Activated T-cell treated with anti-CD3 and anti-CD28 coated beads, Interleukin-2, amount 50 U/mL, for 72 hours (primary cell): ENCODE data around the gene MEIS2. TPM values are rescaled to one million over a fixed set of nuclear protein-coding genes. Genes with fewer than 3 reads are reported as not detected.

Experiments used
- ATAC-seq, 2 donors: fragments of 150-1000 bp; cut with Tn5 transposase; replicated peaks in 1 of 2; 2 replicates each; pipeline ENCODE4 v1.10.0; 2021; ENCODE audit warnings: moderate library complexity in 2 of 2, mild to moderate bottlenecking in 1 of 2
- DNase-seq, 2 donors: peaks; one replicate each; pipeline ENCODE4 v3.0.0; 2021 to 2022; ENCODE audit warnings: mixed read lengths in 1 of 2
- H3K27ac Mint-ChIP-seq: one replicate; pipeline ENCODE4 v1.8.0; 2022; ENCODE audit warnings: mild to moderate bottlenecking, moderate library complexity, mixed read lengths
- H3K27me3 Mint-ChIP-seq: one replicate; pipeline ENCODE4 v1.8.0; 2022; ENCODE audit warnings: low read depth, mixed read lengths
- H3K36me3 Mint-ChIP-seq, 2 donors: one replicate each; pipeline ENCODE4 v1.8.0; 2022; ENCODE audit warnings: mixed read lengths in 2 of 2, mild to moderate bottlenecking in 1 of 2; ENCODE audit not compliant: insufficient read depth in 2 of 2
- H3K4me1 Mint-ChIP-seq: one replicate; pipeline ENCODE4 v1.8.0; 2022; ENCODE audit warnings: low read depth, mixed read lengths
- H3K4me3 Mint-ChIP-seq, 2 donors: one replicate each; pipeline ENCODE4 v1.8.0; 2022; ENCODE audit warnings: mild to moderate bottlenecking in 2 of 2, mixed read lengths in 2 of 2, moderate library complexity in 2 of 2
- H3K9me3 Mint-ChIP-seq, 2 donors: one replicate each; pipeline ENCODE4 v1.8.0; 2022; ENCODE audit warnings: mixed read lengths in 2 of 2
- total RNA-seq, 2 donors: library from RNA; stranded (reverse); gene quantifications; one replicate each; pipeline ENCODE4 v1.2.3, GENCODE V29; 2022

The MEIS2 gene
- total RNA-seq, 2 donors from 2014 or later = 0.19 TPM; not detected in 1

DNA sequence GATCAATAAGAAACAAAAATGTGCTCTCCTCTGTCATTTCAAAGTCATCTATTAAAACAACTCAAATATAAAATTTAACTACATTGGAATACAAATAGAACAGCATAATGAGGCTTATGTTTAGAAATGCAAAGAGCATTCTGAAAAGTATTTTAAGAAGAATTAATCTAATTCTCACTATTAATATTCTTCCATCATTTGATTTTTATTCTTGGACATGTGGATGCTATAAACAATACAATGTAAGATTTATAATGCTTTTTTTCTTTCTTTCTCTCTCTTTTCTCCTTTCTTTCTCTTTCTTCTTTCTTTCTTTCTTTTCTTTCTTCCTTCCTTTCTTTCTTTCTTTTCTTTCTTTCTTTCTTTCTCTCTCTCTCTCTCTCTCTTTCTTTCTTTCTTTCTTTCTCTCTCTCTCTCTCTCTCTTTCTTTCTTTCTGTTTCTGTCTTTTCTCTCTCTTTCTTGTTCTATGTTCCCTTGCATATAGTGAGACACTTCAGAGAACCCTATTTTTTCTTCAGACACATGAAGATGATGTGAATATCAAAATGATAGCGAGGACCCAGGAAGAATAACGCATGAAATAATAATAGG lies 32.6 kb upstream of the MEIS2 start:
- Mint-ChIP-seq H3K4me1 (no peaks in the 10 kb centered on the region), H3K27me3 (peaks cover 17% of the 10 kb centered on the region), H3K9me3 (no peaks in the 10 kb centered on the region), H3K27ac (no peak overlapping the region), H3K36me3 (no peaks in the 10 kb centered on the region), H3K4me3 (no peak overlapping the region)
- DNase-seq (no peak), ATAC-seq (no peak)

GRCh38 chr15:37131621-37132020 lies 31.3 kb upstream of the MEIS2 start:
- Mint-ChIP-seq H3K4me1 (no peaks in the 10 kb centered on the region), H3K27ac (no peak overlapping the region), H3K9me3 (no peaks in the 10 kb centered on the region), H3K36me3 (no peaks in the 10 kb centered on the region), H3K4me3 (no peak overlapping the region), H3K27me3 (peaks cover 17% of the 10 kb centered on the region)
- DNase-seq (no peak), ATAC-seq (no peak)

DNA sequence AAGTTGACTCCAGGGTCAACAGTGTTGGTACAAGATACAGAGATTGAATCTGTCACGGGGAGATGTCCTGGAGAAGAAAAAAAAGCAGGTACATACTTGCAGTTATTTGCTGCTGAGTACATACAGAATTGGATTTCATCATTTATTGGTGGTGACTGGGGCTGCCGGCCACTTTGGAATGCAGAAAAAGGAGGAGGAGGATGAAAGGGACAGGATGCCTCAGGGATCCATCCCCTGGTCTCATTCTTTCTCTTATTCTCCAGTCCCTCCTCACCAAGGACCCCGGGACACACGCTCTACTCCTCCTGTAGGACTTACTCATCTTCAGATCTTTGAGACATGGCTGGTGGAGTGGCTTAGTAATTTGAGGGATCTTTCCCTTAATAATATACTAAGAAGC lies 30.0 kb upstream of the MEIS2 start:
- Mint-ChIP-seq H3K27me3 (peaks cover 17% of the 10 kb centered on the region), H3K9me3 (no peaks in the 10 kb centered on the region), H3K36me3 (no peaks in the 10 kb centered on the region), H3K4me3 (no peak overlapping the region), H3K27ac (no peak overlapping the region), H3K4me1 (no peaks in the 10 kb centered on the region)
- ATAC-seq = no peak
- DNase-seq = no peak

- no peak for DNase-seq
- Mint-ChIP-seq H3K27ac (no peak overlapping the region), H3K27me3 (no peaks in the 10 kb centered on the region), H3K4me3 (no peak overlapping the region), H3K36me3 (no peaks in the 10 kb centered on the region), H3K4me1 (no peaks in the 10 kb centered on the region), H3K9me3 (no peaks in the 10 kb centered on the region)
- ATAC-seq = no peak
Measured at GRCh38 chr15:37125143-37125542, 24.8 kb upstream of the MEIS2 start.

DNA sequence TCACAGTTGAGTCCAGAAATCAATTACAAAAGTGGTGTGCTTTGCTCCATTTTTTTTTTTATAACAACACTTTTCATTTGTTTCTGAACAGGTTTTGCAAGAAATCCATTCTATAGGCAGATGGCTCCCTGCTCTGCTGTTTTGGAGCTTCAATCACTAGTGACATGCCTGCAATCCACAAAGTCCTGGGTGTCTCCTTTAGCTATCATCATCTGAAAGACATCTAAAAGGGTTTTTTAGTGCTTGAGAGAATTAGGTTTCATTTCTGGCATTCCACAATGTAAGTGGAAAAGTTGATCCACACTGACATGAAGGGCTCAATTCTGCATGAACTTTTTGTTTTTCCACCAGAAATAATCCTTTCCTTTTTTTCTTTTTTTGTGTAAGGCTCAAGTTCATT lies 24.0 kb upstream of the MEIS2 start:
- H3K36me3 Mint-ChIP-seq = no peaks in the 10 kb centered on the region
- no peaks in the 10 kb centered on the region for H3K9me3 Mint-ChIP-seq
- no peak overlapping the region for H3K4me3 Mint-ChIP-seq
- no peaks in the 10 kb centered on the region for H3K27me3 Mint-ChIP-seq
- DNase-seq (no peak), ATAC-seq (no peak)
- H3K27ac Mint-ChIP-seq = no peak overlapping the region
- H3K4me1 Mint-ChIP-seq = no peaks in the 10 kb centered on the region

GRCh38 chr15:37122703-37123102 lies 22.4 kb upstream of the MEIS2 start:
- ATAC-seq (no peak), DNase-seq (no peak)
- no peak overlapping the region for H3K27ac Mint-ChIP-seq
- no peaks in the 10 kb centered on the region for H3K36me3 Mint-ChIP-seq
- H3K4me3 Mint-ChIP-seq = no peak overlapping the region
- H3K27me3 Mint-ChIP-seq = no peaks in the 10 kb centered on the region
- H3K9me3 Mint-ChIP-seq = no peaks in the 10 kb centered on the region
- no peaks in the 10 kb centered on the region for H3K4me1 Mint-ChIP-seq

GRCh38 chr15:37121492-37121891 lies 21.1 kb upstream of the MEIS2 start:
- DNase-seq = no peak
- H3K9me3 Mint-ChIP-seq = no peaks in the 10 kb centered on the region

DNA sequence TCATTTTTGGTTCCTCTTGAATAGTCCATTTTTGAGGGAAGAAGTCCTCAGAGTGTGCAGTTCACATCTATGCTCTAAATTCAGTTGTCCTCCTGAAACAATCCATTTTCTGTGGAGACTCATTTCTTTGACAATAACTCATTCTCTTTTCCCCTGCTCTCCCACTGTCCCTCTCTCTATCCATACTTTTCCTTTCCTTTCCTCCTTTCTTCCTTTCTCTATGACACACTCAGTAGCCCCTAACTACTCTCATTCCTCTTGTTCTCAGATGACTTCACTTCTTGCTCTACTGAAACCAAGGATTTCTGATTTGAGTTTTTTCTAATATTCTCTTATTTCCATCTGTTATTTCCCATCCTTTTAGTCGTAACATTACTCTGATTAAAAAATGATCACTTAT lies 16.7 kb upstream of the MEIS2 start:
- DNase-seq (no peak), ATAC-seq (no peak)
- Mint-ChIP-seq H3K4me3 (no peak overlapping the region), H3K4me1 (no peaks in the 10 kb centered on the region), H3K27me3 (peaks cover 23% of the 10 kb centered on the region), H3K9me3 (peaks cover 0 to 2% of the 10 kb centered on the region in 2 donors), H3K36me3 (no peaks in the 10 kb centered on the region), H3K27ac (no peak overlapping the region)

More at GRCh38 chr15:37121492-37121891, 21.1 kb upstream of the MEIS2 start:
- H3K27me3 Mint-ChIP-seq = no peaks in the 10 kb centered on the region
- no peaks in the 10 kb centered on the region for H3K36me3 Mint-ChIP-seq
- H3K4me3 Mint-ChIP-seq = no peak overlapping the region
- ATAC-seq = no peak
- no peaks in the 10 kb centered on the region for H3K4me1 Mint-ChIP-seq
- no peak overlapping the region for H3K27ac Mint-ChIP-seq

DNA sequence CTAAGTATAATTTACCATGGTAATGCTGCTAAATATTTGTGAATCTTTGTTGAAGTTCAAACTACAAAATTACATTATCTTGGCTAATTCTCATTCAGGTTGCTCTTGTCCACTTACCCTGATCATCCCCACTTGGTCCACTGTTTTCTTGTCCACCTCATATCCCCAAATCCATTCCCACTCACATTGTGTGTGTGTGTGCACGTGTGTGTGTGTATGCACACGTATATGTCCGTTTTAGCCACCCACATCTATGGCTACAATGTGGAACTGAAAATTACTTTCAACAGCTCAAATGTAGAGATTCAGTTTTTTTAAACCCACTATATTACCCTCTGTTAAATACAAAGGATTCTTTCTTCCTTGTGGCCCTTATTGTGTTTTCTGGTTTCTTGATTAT lies 15.2 kb upstream of the MEIS2 start:
- DNase-seq (no peak), ATAC-seq (no peak)
- peaks cover 10% of the 10 kb centered on the region for H3K4me1 Mint-ChIP-seq
- H3K27ac Mint-ChIP-seq = no peak overlapping the region
- H3K36me3 Mint-ChIP-seq = peaks cover 0 to 6% of the 10 kb centered on the region in 2 donors
- H3K27me3 Mint-ChIP-seq = peaks cover 38% of the 10 kb centered on the region
- H3K9me3 Mint-ChIP-seq = peaks cover 0 to 2% of the 10 kb centered on the region in 2 donors
- no peak overlapping the region for H3K4me3 Mint-ChIP-seq

GRCh38 chr15:37112971-37113670 lies 12.8 kb upstream of the MEIS2 start:
- H3K27ac Mint-ChIP-seq = no peak overlapping the region
- H3K9me3 Mint-ChIP-seq = peaks cover 0 to 2% of the 10 kb centered on the region in 2 donors
- H3K4me1 Mint-ChIP-seq = peaks cover 10% of the 10 kb centered on the region
- ATAC-seq (no peak), DNase-seq (no peak)
- H3K4me3 Mint-ChIP-seq = no peak overlapping the region
- H3K27me3 Mint-ChIP-seq = peaks cover 62% of the 10 kb centered on the region
- H3K36me3 Mint-ChIP-seq = peaks cover 4 to 9% of the 10 kb centered on the region in 2 donors

DNA sequence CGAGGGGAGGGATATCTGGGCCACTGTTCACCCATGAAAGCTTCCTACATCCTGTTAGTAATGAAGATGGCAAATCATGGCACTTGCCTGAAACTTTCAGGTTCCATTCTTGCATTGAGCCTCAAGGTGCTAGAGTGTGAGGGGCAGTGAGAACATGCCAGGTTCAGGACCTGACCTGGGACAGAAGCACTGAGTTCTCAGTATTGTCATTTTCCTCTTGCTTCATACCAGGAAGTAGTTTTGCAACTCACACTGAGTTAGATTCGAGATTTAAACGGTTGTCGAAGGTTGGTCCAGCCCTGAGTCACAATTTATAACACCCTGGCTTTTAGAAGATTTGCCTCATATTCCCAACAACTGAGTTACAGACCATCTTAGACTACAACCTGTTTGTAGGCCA lies 11.8 kb upstream of the MEIS2 start:
- peaks cover 4 to 10% of the 10 kb centered on the region in 2 donors for H3K36me3 Mint-ChIP-seq

GRCh38 chr15:37111427-37111717 lies 11.0 kb upstream of the MEIS2 start:
- H3K36me3 Mint-ChIP-seq = peaks cover 4 to 10% of the 10 kb centered on the region in 2 donors
- H3K9me3 Mint-ChIP-seq = peaks cover 0 to 2% of the 10 kb centered on the region in 2 donors
- no peak overlapping the region for H3K27ac Mint-ChIP-seq
- H3K4me3 Mint-ChIP-seq = peak overlapping the region; percentile 58 to 67
- no peak for ATAC-seq
- peaks cover 10% of the 10 kb centered on the region for H3K4me1 Mint-ChIP-seq
- no peak for DNase-seq
- peaks cover 80% of the 10 kb centered on the region for H3K27me3 Mint-ChIP-seq

More for the DNA sequence above, 11.8 kb upstream of the MEIS2 start:
- Mint-ChIP-seq H3K4me3 (peak overlapping the region in 1 of 2 donors; percentile 58), H3K27ac (no peak overlapping the region), H3K27me3 (peaks cover 72% of the 10 kb centered on the region), H3K4me1 (peaks cover 10% of the 10 kb centered on the region), H3K9me3 (peaks cover 0 to 2% of the 10 kb centered on the region in 2 donors)
- ATAC-seq (no peak), DNase-seq (no peak)

- no peak for ATAC-seq
- Mint-ChIP-seq H3K36me3 (peaks cover 4 to 10% of the 10 kb centered on the region in 2 donors), H3K4me3 (peak overlapping the region; percentile 58 to 67), H3K27me3 (peaks cover 91% of the 10 kb centered on the region), H3K4me1 (peaks cover 10% of the 10 kb centered on the region), H3K27ac (no peak overlapping the region), H3K9me3 (no peaks in the 10 kb centered on the region)
- no peak for DNase-seq
Measured at GRCh38 chr15:37109872-37110572, 9.7 kb upstream of the MEIS2 start.
